Stimulated activated CD8-positive, alpha-beta memory T cell treated with anti-CD3 and anti-CD28 coated beads, Interleukin-12 subunit alpha, Interleukin-12 subunit beta, amount 100 ng/mL, for 24 hours (primary cell): Measurements from ENCODE around the gene ORM1.

Experiments
- DNase-seq: peaks from one replicate; pipeline ENCODE4 v3.0.0-alpha.2; 2020; ENCODE audit errors: extremely low read depth

Gene ORM1

DNA sequence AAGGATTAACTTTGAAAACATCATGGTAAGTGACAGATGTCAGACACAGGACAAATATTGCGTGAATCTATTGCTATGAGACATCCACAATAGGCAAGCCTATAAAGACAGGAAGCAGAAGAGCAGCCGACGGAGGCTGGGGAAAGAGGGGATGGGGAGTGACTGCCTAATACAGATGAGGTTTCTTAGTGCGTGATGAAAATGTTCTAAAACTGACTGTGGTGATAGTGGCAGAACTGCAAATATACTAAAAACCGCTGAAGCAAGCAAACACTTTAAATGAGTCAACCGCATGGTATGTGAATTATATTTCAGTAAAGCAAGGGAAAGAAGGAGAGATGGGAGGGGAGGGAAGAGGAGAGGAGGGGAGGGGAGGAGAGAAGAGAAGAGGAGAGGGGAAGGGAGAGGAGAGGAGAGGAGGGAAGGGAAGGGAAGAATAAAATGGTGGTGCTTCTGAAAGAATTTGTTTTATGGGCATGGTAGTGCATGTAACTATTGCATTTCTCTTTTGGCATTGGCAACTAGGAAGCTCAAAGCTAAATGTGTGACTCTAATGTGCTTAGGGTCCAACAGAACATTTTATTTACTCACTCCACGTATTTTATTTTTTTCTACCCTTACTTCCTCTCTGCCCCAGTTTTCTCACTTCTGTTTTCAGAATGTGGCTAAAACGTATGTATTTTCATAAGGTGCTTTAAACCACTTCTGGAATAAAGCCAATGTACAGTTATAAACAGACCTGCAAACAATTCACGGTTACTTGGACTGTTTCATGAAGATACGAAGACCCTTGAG, 43.6 kb downstream of the ORM1 start:
- no peak for DNase-seq

GRCh38 chr9:114367366-114367765, 44.5 kb downstream of the ORM1 start:
- DNase-seq, result no peak

- DNase-seq, result no peak
Observed at GRCh38 chr9:114367772-114368569, 45.1 kb downstream of the ORM1 start.

GRCh38 chr9:114369216-114370130, 46.6 kb downstream of the ORM1 start:
- no peak for DNase-seq

DNA sequence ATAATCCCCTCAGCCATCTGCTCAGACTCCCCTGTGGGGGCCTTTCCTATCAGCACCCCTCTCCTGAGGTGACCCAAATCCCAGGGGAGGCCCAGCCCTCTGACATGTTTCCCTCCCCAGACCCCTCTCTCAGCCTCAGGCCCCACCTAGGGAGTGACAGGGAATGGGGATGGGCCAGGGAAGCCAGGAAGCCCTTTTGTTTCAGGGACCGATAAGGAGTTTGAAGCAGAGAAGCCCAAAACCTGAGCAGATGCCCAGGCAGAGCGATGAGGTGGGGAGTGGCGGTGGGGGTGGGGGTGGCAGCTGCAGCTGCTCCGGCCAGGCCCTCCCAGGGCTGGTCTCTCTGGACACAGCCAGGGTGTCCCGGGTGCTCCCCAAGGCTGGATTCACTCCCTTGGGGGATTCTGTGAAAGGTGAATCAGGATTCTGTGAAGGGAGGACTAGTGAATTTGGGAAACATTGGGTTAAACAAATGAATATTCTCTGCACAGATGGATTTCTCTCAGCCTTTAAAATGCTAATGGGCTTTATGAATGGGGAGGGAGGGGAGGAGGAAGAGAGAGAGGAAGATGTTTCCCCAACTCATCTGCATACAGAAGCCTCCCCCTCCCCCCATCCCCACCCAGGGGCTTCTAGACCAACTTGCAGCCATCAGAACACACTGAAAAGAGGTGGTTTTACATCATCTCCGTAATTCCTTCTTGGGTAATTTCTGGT, 47.5 kb downstream of the ORM1 start:
- no peak for DNase-seq

DNA sequence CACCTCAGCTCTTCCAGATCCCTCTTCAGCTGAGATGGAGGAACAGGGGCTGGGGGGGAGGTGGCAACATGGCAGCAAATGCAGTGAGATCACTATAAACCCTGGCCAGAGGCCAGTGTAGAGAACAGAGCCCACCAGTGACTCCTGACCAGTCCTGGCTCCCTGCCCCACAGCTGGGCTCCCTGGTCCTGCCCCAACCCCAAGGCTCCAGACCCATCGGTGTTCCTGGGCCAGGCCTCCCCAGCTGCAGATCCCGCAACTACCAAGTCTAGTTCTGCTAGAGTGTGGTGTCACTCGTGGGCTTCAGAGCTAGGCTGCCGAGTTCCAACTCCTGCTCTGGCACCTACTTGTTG, 48.0 kb downstream of the ORM1 start:
- DNase-seq, result no peak

GRCh38 chr9:114371343-114371944, 48.5 kb downstream of the ORM1 start:
- DNase-seq, result no peak

DNA sequence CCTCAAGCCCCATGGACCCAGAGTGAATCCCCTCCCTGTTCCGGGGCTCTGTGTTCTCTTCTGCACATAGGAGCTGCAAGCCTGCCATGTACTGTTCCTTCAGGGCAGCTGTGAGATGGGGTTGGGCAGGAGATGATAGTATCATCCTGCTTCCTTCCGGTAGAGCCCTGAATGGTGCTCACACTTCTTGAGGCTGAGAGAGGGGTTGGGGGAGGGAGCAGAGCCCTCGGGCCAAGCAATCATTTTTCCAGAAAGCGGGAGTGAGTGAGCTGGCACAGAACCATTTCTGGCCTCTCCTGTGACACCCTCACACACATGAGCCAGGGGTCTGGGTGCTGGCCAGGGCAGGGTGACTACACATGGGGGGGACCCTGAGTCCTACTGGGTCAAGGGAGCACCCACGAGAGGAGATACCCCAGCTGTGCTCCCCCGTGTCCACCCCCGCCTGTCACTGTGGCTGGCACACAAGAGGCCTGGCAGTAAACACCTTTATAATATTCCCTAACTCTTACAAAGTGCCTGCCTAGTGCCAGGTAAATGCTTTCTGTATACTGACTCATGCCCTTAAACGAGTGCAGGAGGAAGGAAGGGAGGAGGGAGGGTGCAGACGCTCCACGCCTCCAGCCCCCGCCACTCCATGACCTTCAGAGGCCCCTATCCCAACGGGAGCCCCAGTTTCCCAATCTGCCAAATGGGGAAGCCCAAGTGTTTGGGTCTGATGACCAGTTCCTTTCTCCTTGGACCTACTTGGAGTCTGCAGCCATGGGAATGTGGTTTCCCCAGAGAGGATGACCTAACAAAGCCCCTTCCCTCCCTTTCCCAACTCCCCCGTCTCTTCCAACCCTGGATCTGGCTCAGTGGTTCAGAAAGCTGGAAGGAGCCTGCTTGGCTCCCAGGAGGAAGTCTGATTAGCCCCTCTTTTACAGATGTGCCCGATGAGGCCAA, 49.3 kb downstream of the ORM1 start:
- DNase-seq, result no peak

GRCh38 chr9:114372921-114373448, 50.1 kb downstream of the ORM1 start:
- peak; percentile 44 for DNase-seq

GRCh38 chr9:114373960-114374730, 51.2 kb downstream of the ORM1 start:
- no peak for DNase-seq

GRCh38 chr9:114374936-114375335, 52.0 kb downstream of the ORM1 start:
- DNase-seq, result no peak

GRCh38 chr9:114375386-114376175, 52.7 kb downstream of the ORM1 start:
- no peak for DNase-seq
